DMS153 treated with DMSO at 0.1 percent for 48 hours (cell line): ENCODE results near the gene DPP6.
"Not testable (repeated sequence)": the region's sequence is repeated elsewhere in the genome, so short reads cannot be mapped to it uniquely, and the experiment has no call there.

Experiments used
- DNase-seq: peaks from one replicate; lab custom pipeline; 2025; ENCODE audit not compliant: unreplicated experiment; lab: John Stamatoyannopoulos, UW

Gene DPP6

GRCh38 chr7:154915600-154915999 is 863.4 kb downstream of the DPP6 start:
- no peak for DNase-seq

GRCh38 chr7:154916381-154916780 is 864.2 kb downstream of the DPP6 start:
- no peak for DNase-seq

DNA sequence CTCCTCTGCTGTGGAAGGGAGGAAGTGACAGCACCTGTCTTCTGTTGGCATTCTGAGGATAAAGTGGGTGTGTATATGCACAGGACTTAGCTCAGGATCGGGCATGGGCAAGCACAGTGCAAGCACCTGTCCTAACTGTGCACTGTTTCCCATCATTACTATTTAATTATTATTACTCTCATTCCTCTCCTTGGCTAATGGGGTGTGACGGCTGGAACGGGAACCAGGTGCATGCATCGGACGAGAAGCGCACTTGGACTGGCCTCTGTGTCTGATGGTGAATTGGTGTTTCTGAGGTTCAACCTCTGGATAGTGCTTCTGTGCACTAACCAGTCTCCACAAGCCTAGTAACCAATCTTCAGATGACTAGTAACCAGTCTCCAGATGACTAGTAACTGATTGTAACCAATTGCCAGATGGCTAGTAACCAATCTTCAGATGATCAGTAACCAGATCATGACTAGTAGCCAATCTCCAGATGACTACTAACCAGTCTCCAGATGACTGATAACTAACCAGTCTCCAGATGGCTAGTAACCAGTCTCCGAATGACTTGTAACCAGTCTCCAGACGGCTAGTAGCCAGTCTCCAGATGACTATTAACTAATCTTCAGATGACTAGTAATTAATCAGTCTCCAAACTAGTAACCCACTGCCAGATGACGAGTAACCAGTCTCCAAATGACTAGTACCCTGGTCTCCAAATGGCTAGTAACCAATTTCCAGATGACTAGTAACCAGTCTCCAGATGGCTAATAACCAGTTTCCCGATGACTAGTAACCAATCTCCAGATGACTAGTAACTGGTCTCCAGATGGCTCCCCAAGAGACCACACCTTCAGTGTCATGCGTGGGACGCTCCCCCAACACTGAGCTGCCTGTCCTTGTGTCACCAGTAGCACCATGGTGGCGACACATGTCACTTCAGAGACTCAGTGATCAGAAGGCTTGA is 864.9 kb downstream of the DPP6 start:
- DNase-seq: no peak

- no peak for DNase-seq
These were observed 865.6 kb downstream of the DPP6 start for GRCh38 chr7:154917808-154918160.

DNA sequence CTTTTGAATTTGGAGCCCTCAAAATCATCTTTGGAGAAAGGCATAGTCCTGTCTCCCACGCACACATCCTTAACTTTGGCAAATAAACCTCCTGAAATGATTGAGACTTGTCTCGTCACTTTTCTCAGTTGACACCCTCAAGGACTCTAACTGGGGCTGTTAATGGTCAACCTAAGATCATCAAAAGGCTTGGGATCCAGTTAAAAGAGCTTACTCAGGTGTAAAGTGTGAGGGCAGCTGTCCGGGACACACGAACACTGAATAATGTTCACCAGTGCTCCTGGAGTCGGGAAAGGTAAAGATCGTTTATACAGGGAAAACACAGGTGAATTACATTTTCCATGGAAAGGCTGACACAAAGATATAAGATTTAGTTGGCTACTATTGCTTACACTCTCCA is 866.1 kb downstream of the DPP6 start:
- no peak for DNase-seq

DNA sequence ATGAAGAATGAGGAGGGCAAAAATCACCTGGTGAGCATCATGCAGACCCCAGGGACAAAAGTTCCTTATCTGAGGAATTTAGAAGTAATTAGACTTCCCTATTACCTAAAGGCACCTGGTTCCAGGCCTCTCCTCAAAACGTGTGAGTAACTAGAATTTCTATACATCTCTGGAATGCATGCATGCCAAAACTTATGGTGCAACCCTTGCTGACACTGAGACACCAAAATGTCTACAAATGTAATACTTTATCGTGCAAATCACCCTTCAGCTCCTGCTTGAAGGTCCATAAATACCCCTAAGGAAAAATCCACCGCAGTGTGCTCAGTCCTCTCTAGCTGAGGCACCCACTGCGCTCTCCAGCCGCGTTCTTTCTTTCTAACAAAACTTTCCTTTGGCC is 866.5 kb downstream of the DPP6 start:
- no peak for DNase-seq

- DNase-seq: no peak
These were observed 867.4 kb downstream of the DPP6 start for GRCh38 chr7:154919344-154920225.

DNA sequence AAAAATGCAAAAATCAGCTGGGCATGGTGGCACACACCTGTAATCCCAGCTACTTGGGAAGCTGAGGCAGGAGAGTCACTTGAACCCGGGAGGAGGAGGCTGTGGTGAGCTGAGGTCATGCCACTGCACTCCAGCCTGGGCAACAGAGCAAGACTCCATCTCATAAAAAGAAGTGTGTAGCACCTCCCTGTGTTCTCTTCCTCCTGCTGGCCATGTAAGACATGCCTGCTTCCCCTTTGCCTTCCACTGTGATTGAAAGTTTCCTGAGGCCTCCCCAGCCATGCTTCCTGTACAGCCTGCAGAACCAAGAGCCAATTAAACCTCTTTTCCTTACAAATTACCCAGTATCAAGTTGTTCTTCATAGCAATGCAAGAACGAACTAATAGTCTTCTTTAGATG is 870.3 kb downstream of the DPP6 start:
- DNase-seq: not testable (repeated sequence)

DNA sequence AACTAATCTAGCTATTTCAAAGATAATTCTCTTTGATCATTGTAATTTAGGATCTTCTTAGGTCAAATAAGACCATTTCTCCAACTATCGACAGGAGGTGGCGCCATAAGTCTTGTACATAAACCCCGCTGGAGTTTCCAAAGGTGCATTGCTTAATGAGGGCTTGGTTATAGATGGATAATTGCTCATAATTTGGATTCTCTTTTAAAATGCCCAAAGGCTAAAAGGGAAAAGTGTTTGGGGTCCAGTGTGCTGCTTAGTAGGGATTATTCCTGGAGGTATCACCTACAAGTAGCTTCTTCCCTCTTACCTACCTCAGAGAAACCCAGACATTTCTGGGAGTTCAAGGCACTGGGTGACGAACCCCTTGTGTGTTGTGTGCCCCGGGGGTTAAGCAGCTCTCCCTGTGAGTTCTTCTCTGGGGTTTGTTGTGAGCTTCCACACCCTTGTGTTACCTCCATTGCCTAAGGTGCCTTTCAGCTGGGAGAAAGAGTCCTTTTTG is 875.5 kb downstream of the DPP6 start:
- DNase-seq: peak; percentile 80

DNA sequence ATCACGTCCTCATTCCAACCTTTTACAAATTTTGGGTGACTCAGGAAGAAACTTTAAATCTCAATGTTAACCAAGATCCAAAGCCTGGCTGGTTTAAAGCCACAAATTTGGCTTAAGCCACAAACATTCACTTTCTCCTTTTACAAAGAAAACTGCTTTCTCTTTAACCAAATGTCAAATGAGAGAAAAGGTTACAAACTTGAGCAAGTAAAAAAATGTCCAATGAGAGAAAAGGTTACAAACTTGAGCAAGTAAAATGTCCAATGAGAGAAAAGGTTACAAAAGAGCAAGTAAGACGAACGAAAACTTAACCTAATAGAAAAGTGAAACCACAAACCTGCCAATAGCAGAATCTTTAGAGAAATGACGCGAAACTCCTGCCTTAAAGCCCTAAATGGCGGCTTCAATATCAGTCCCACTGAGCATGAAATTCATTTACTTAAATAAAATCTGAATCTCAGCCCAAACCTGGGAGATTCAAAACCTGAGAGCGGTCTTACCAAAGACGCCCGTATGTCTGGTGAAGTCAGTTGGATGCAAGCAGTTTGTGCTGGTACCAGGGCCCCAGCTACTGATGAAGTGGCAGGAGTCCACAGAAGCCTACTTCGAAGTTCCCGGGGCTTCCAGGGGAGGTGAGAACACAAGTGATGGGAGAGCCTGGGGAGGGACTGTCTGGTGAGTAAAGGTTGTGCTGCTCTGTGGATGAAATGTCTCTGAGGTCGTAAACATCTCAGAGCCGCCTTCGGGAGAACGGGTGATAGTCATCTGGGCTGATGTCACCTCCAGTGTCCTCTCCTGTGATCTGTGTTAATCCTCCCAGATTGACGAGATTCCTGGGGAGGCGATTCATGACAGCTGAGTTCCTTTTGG is 876.2 kb downstream of the DPP6 start:
- DNase-seq: peak; percentile 75

GRCh38 chr7:154929006-154929726 is 877.0 kb downstream of the DPP6 start:
- DNase-seq: no peak

DNA sequence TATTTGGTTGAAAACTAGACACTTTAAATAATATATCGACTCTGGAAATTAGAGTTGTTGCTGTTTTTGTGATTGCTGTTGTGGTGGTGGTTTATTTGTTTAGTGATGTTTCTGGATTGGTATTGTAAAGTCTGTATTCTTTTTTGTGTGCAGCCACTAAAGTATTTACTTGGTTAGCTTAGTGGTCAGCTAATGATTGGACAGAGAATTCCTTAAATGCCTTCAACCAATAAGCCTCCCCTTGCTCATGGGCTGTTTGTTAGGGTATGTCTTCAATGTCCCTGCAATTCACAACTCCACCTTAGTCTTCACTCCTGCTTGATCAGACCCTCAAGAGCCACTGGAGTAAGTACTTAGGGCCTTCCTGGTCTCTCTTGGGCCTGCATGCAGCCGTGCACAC is 879.7 kb downstream of the DPP6 start:
- DNase-seq: no peak

DNA sequence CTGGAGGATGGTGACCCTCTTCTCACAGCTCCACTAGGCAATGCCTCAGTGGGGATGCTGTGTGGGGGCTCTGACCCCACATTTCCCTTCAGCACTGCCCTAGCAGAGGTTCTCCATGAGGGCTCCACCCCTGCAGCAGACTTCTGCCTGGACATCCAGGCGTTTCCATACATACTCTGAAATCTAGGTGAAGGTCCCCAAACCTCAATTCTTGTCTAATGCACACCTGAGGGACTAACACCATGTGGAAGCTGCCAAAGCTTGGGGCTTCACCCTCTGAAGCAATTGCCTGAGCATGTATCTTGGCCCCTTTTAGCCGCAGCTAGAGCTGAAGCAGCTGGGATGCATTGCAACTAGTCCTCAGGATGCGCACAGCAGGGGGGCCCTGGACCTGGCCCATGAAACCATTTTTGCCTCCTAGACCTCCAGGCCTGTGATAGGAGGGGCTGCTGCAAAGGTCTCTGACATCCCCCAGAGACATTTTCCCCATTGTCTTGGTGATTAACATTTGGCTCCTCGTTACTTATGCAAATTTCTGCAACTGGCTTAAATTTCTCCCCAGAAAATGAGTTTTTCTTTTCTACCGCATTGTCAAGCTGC is 882.3 kb downstream of the DPP6 start:
- DNase-seq: not testable (repeated sequence)

- DNase-seq: no peak
These were observed 885.6 kb downstream of the DPP6 start for GRCh38 chr7:154937837-154938236.

DNA sequence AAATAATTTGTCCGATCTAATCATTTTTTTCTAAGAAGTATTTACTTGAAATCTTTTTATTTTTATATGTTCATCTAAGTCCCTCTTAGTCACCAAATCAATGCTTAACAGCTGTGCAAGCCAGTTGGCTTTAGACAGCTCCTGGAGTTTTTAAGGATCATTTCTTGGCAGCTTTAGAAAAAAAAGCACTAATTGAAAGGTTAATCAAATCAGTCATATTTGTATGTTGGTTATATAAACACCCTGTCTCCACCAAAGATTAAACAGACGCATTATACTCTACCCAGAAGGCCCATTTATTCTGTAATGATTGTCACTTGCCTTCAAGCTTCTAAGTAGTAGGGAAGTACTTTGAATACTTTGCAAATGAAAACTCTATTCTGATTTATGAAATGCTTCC is 890.5 kb downstream of the DPP6 start:
- no peak for DNase-seq
